Measurements from ENCODE around the gene PACSIN2. TPM values are rescaled to one million over a fixed set of nuclear protein-coding genes. Genes with fewer than 3 reads are reported as not detected.

The PACSIN2 gene
- total and polyA plus RNA-seq, 2 of the 13 experiments (the other 11 are each of a cell fraction or from before 2014, with no cell fraction given), result 54.1 to 68.8 TPM

- no peak for TF ChIP-seq ATF6 (CRISPR knock-in tag; conservative IDR thresholded peaks at IDR 0.05)
- peak; percentile 36 for TF ChIP-seq CREB1 (IDR thresholded peaks at IDR 0.05)
- TF ChIP-seq CREB1 (CRISPR knock-in tag; IDR thresholded peaks at IDR 0.05), result peak; percentile 82
- peak; percentile 77 for TF ChIP-seq RCOR2 (CRISPR knock-in tag; IDR thresholded peaks at IDR 0.05)
- no peak; the same call in 1 of the 2 replicates for TF ChIP-seq ZNF746 (CRISPR knock-in tag; IDR thresholded peaks at IDR 0.05)
- peak; percentile 45; the same call in 1 of the 2 replicates for TF ChIP-seq ZNF772 (CRISPR knock-in tag; IDR thresholded peaks at IDR 0.05)
- TF ChIP-seq ZBTB21 (CRISPR knock-in tag; IDR thresholded peaks at IDR 0.05), result peak; percentile 85
- no peak for TF ChIP-seq ELF4 (CRISPR knock-in tag; IDR thresholded peaks at IDR 0.05; ENCODE audit: borderline replicate concordance)
- TF ChIP-seq, protein P1, sequence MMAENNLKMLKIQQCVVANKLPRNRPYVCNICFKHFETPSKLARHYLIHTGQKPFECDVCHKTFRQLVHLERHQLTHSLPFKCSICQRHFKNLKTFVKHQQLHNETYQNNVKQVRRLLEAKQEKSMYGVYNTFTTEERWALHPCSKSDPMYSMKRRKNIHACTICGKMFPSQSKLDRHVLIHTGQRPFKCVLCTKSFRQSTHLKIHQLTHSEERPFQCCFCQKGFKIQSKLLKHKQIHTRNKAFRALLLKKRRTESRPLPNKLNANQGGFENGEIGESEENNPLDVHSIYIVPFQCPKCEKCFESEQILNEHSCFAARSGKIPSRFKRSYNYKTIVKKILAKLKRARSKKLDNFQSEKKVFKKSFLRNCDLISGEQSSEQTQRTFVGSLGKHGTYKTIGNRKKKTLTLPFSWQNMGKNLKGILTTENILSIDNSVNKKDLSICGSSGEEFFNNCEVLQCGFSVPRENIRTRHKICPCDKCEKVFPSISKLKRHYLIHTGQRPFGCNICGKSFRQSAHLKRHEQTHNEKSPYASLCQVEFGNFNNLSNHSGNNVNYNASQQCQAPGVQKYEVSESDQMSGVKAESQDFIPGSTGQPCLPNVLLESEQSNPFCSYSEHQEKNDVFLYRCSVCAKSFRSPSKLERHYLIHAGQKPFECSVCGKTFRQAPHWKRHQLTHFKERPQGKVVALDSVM (CRISPR knock-in tag; IDR thresholded peaks at IDR 0.05), result no peak
- TF ChIP-seq ZNF232 (CRISPR knock-in tag; IDR thresholded peaks at IDR 0.05; ENCODE audit: borderline replicate concordance), result no peak; the same call in 1 of the 2 replicates
- peak; percentile 36; the same call in 1 of the 2 replicates for TF ChIP-seq KLF9 (CRISPR knock-in tag; IDR thresholded peaks at IDR 0.05; ENCODE audit: low read depth)
- TF ChIP-seq TFAP4 (IDR thresholded peaks at IDR 0.05; ENCODE audit: borderline replicate concordance, low read depth), result peak; percentile 97
- TF ChIP-seq ZNF577 (CRISPR knock-in tag; IDR thresholded peaks at IDR 0.05; ENCODE audit: borderline replicate concordance, low read depth), result no peak
- peak; percentile 71; the same call in 1 of the 2 replicates for TF ChIP-seq HNF4G (IDR thresholded peaks at IDR 0.05; ENCODE audit: borderline replicate concordance, low read depth, low read length)
- no peak for TF ChIP-seq HNF4G (CRISPR knock-in tag; IDR thresholded peaks at IDR 0.05; ENCODE audit: borderline replicate concordance, low read depth)
- peak; percentile 87; the same call in 1 of the 2 replicates for TF ChIP-seq RXRA (CRISPR knock-in tag; IDR thresholded peaks at IDR 0.05)
- TF ChIP-seq TFDP1 (CRISPR knock-in tag; IDR thresholded peaks at IDR 0.05; ENCODE audit: borderline replicate concordance), result 0 out of 2 replicates have a peak, but pooled peaks have one; percentile 37
- no peak for TF ChIP-seq PHF5A (CRISPR knock-in tag; IDR thresholded peaks at IDR 0.05; ENCODE audit: low read depth, unreplicated experiment)
- TF ChIP-seq ADNP (CRISPR knock-in tag; IDR thresholded peaks at IDR 0.05), result no peak
- TF ChIP-seq, protein P2, sequence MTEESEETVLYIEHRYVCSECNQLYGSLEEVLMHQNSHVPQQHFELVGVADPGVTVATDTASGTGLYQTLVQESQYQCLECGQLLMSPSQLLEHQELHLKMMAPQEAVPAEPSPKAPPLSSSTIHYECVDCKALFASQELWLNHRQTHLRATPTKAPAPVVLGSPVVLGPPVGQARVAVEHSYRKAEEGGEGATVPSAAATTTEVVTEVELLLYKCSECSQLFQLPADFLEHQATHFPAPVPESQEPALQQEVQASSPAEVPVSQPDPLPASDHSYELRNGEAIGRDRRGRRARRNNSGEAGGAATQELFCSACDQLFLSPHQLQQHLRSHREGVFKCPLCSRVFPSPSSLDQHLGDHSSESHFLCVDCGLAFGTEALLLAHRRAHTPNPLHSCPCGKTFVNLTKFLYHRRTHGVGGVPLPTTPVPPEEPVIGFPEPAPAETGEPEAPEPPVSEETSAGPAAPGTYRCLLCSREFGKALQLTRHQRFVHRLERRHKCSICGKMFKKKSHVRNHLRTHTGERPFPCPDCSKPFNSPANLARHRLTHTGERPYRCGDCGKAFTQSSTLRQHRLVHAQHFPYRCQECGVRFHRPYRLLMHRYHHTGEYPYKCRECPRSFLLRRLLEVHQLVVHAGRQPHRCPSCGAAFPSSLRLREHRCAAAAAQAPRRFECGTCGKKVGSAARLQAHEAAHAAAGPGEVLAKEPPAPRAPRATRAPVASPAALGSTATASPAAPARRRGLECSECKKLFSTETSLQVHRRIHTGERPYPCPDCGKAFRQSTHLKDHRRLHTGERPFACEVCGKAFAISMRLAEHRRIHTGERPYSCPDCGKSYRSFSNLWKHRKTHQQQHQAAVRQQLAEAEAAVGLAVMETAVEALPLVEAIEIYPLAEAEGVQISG (CRISPR knock-in tag; IDR thresholded peaks at IDR 0.05), result peak; percentile 77
- TF ChIP-seq NCOA5 (CRISPR knock-in tag; IDR thresholded peaks at IDR 0.05), result no peak
Measured at GRCh38 chr22:42959576-42960509, 55.1 kb downstream of the PACSIN2 start (continued).
